GM19452 (cell line): Measurements from ENCODE around the gene SWI5.
"Not testable (repeated sequence)": the region's sequence is repeated elsewhere in the genome, so short reads cannot be mapped to it uniquely, and the experiment has no call there.

Source experiments
- ATAC-seq: cut with Tn5 transposase; IDR thresholded peaks from one replicate; pipeline ENCODE4 v1.9.1; 2021; ENCODE audit not compliant: unreplicated experiment

The SWI5 gene

GRCh38 chr9:128276008-128276573 is at the start of gene SWI5:
Gene SWI5, plus strand, starts transcription at chr9:128276276.
- ATAC-seq: peak; percentile 96

GRCh38 chr9:128226412-128226801 is 49.7 kb upstream of the SWI5 start:
- ATAC-seq: no peak

- not testable (repeated sequence) for ATAC-seq
These were observed 45.2 kb upstream of the SWI5 start for GRCh38 chr9:128230897-128231296.

GRCh38 chr9:128231638-128232527 is 44.2 kb upstream of the SWI5 start:
- no peak for ATAC-seq

- ATAC-seq: no peak
These were observed 43.3 kb upstream of the SWI5 start for GRCh38 chr9:128232528-128233428.

- no peak for ATAC-seq
These were observed 42.2 kb upstream of the SWI5 start for GRCh38 chr9:128233817-128234406.

- ATAC-seq: no peak
These were observed 34.0 kb upstream of the SWI5 start for GRCh38 chr9:128242124-128242523.

- no peak for ATAC-seq
These were observed 33.3 kb upstream of the SWI5 start for GRCh38 chr9:128242828-128243214.

GRCh38 chr9:128243215-128244018 is 32.7 kb upstream of the SWI5 start:
- ATAC-seq: no peak

GRCh38 chr9:128244091-128244836 is 31.8 kb upstream of the SWI5 start:
- ATAC-seq: no peak

- no peak for ATAC-seq
These were observed 31.2 kb upstream of the SWI5 start for GRCh38 chr9:128244837-128245231.

GRCh38 chr9:128245421-128246151 is 30.5 kb upstream of the SWI5 start:
- no peak for ATAC-seq

- no peak for ATAC-seq
These were observed 29.6 kb upstream of the SWI5 start for GRCh38 chr9:128246471-128246870.

GRCh38 chr9:128247226-128247803 is 28.8 kb upstream of the SWI5 start:
- no peak for ATAC-seq

- no peak for ATAC-seq
These were observed 26.5 kb upstream of the SWI5 start for GRCh38 chr9:128249558-128249907.

- peak; percentile 87 for ATAC-seq
These were observed 25.9 kb upstream of the SWI5 start for GRCh38 chr9:128249908-128250838.

- ATAC-seq: no peak
These were observed 25.0 kb upstream of the SWI5 start for GRCh38 chr9:128250839-128251731.
